Activated CD4-positive, alpha-beta memory T cell treated with anti-CD3 and anti-CD28 coated beads, Interleukin-2, amount 10 ng/mL, durations not matched to agents 7 days and 5 days (primary cell): ENCODE measurements around the gene POMT1. TPM values are rescaled to one million over a fixed set of nuclear protein-coding genes. Genes with fewer than 3 reads are reported as not detected.
"Not testable (repeated sequence)": the region's sequence is repeated elsewhere in the genome, so short reads cannot be mapped to it uniquely, and the experiment has no call there.

Experiments used
- CTCF ChIA-PET: fragments of 350-600 bp; sonication (Branson Sonifier 250); formaldehyde crosslinking; loops from one replicate; lab custom pipeline; 2021; ENCODE audit warnings: antibody characterized with exemption, inconsistent platforms; lab: Charles Lee
- POLR2A ChIA-PET: fragments of 350-600 bp; sonication (Branson Sonifier 250); formaldehyde crosslinking; loops from one replicate; lab custom pipeline; 2021; ENCODE audit warnings: antibody characterized with exemption; lab: Charles Lee
- DNase-seq: peaks from one replicate; pipeline ENCODE4 v3.0.0-alpha.2; 2020
- H3K27ac Mint-ChIP-seq: one replicate; pipeline ENCODE4 v1.8.0; 2021; ENCODE audit warnings: mild to moderate bottlenecking, mixed read lengths
- H3K27me3 Mint-ChIP-seq: one replicate; pipeline ENCODE4 v1.8.0; 2021; ENCODE audit warnings: mixed read lengths
- H3K36me3 Mint-ChIP-seq: one replicate; pipeline ENCODE4 v1.8.0; 2021; ENCODE audit warnings: low read depth, mixed read lengths
- H3K4me1 Mint-ChIP-seq: one replicate; pipeline ENCODE4 v1.8.0; 2021; ENCODE audit warnings: mixed read lengths
- H3K4me3 Mint-ChIP-seq: one replicate; pipeline ENCODE4 v1.8.0; 2021; ENCODE audit warnings: mild to moderate bottlenecking, mixed read lengths
- H3K9me3 Mint-ChIP-seq: one replicate; pipeline ENCODE4 v1.8.0; 2021; ENCODE audit warnings: mixed read lengths
- total RNA-seq, 2 experiments: library from RNA; stranded (reverse); gene quantifications; one replicate each; pipeline ENCODE4 v1.2.3, GENCODE V29; 2021

The POMT1 gene
- total RNA-seq, 2 experiments from 2014 or later = 52.5 to 53.8 TPM

GRCh38 chr9:131470581-131470991 lies 32.1 kb upstream of the POMT1 start:
- H3K27ac Mint-ChIP-seq = no peak overlapping the region
- peaks cover 78% of the 10 kb centered on the region for H3K36me3 Mint-ChIP-seq
- no peaks in the 10 kb centered on the region for H3K4me1 Mint-ChIP-seq
- H3K27me3 Mint-ChIP-seq = no peaks in the 10 kb centered on the region
- no peak for DNase-seq
- H3K9me3 Mint-ChIP-seq = no peaks in the 10 kb centered on the region
- ChIA-PET POLR2A (no interaction called here), CTCF (no interaction called here)
- H3K4me3 Mint-ChIP-seq = no peak overlapping the region

- H3K27me3 Mint-ChIP-seq, H3K9me3 Mint-ChIP-seq, DNase-seq, H3K4me1 Mint-ChIP-seq, POLR2A ChIA-PET, H3K27ac Mint-ChIP-seq, H3K4me3 Mint-ChIP-seq: not testable (repeated sequence)
- peaks cover 69% of the 10 kb centered on the region for H3K36me3 Mint-ChIP-seq
- CTCF ChIA-PET = interaction anchor here (0.7 kb wide), 1 partner anchor 164 kb away, joined by 3 read pairs; no protein-coding TSS in a partner anchor
These were observed 30.6 kb upstream of the POMT1 start for GRCh38 chr9:131472085-131472484.

- Mint-ChIP-seq H3K4me3 (no peak overlapping the region), H3K36me3 (peaks cover 69% of the 10 kb centered on the region), H3K27ac (no peak overlapping the region), H3K9me3 (no peaks in the 10 kb centered on the region), H3K4me1 (no peaks in the 10 kb centered on the region), H3K27me3 (no peaks in the 10 kb centered on the region)
- DNase-seq = no peak
- POLR2A ChIA-PET = no interaction called here
- CTCF ChIA-PET = no interaction called here
These were observed 29.4 kb upstream of the POMT1 start for GRCh38 chr9:131473198-131473885.

- Mint-ChIP-seq H3K4me1 (no peaks in the 10 kb centered on the region), H3K4me3 (no peak overlapping the region), H3K9me3 (no peaks in the 10 kb centered on the region), H3K36me3 (peaks cover 69% of the 10 kb centered on the region), H3K27ac (no peak overlapping the region), H3K27me3 (no peaks in the 10 kb centered on the region)
- ChIA-PET CTCF (interaction anchor here (0.8 kb wide), 2 partner anchors 101 to 124 kb away, joined by 3 read pairs; no protein-coding TSS in a partner anchor), POLR2A (no interaction called here)
- no peak for DNase-seq
These were observed 28.8 kb upstream of the POMT1 start for GRCh38 chr9:131473891-131474290.

- Mint-ChIP-seq H3K9me3 (no peaks in the 10 kb centered on the region), H3K27ac (no peak overlapping the region), H3K4me3 (no peak overlapping the region), H3K36me3 (peaks cover 71% of the 10 kb centered on the region), H3K4me1 (no peaks in the 10 kb centered on the region), H3K27me3 (no peaks in the 10 kb centered on the region)
- ChIA-PET POLR2A (no interaction called here), CTCF (interaction anchor here (0.8 kb wide), 2 partner anchors 102 to 125 kb away, joined by 3 read pairs; no protein-coding TSS in a partner anchor)
- no peak for DNase-seq
These were observed 28.0 kb upstream of the POMT1 start for GRCh38 chr9:131474711-131475110.

GRCh38 chr9:131475111-131475955 lies 27.4 kb upstream of the POMT1 start:
- DNase-seq = no peak
- H3K4me1 Mint-ChIP-seq = no peaks in the 10 kb centered on the region
- H3K4me3 Mint-ChIP-seq = no peak overlapping the region
- CTCF ChIA-PET = no interaction called here
- H3K27ac Mint-ChIP-seq = no peak overlapping the region
- peaks cover 69% of the 10 kb centered on the region for H3K36me3 Mint-ChIP-seq
- no peaks in the 10 kb centered on the region for H3K27me3 Mint-ChIP-seq
- POLR2A ChIA-PET = interaction anchor here (0.9 kb wide), 1 partner anchor 25 kb away, joined by 3 read pairs; no protein-coding TSS in a partner anchor
- no peaks in the 10 kb centered on the region for H3K9me3 Mint-ChIP-seq

- peaks cover 62% of the 10 kb centered on the region for H3K36me3 Mint-ChIP-seq
- H3K27ac Mint-ChIP-seq = no peak overlapping the region
- ChIA-PET CTCF (interaction anchor here (0.5 to 0.8 kb wide), 2 partner anchors 126 to 239 kb away, joined by 3 to 7 read pairs; no protein-coding TSS in a partner anchor), POLR2A (interaction anchor here (0.9 kb wide), 1 partner anchor 25 kb away, joined by 3 read pairs; no protein-coding TSS in a partner anchor)
- H3K27me3 Mint-ChIP-seq = no peaks in the 10 kb centered on the region
- no peak for DNase-seq
- no peak overlapping the region for H3K4me3 Mint-ChIP-seq
- H3K9me3 Mint-ChIP-seq = no peaks in the 10 kb centered on the region
- no peaks in the 10 kb centered on the region for H3K4me1 Mint-ChIP-seq
These were observed 26.6 kb upstream of the POMT1 start for GRCh38 chr9:131475956-131476776.

GRCh38 chr9:131476777-131477345 lies 25.9 kb upstream of the POMT1 start:
- ChIA-PET CTCF (interaction anchor here (0.8 to 1.4 kb wide), 4 partner anchors 15 to 127 kb away, joined by 3 to 8 read pairs (median 8); no protein-coding TSS in a partner anchor), POLR2A (no interaction called here)
- H3K36me3 Mint-ChIP-seq = peaks cover 63% of the 10 kb centered on the region

GRCh38 chr9:131477367-131477766 lies 25.4 kb upstream of the POMT1 start:
- ChIA-PET POLR2A (no interaction called here), CTCF (interaction anchor here (0.7 to 1.4 kb wide), 5 partner anchors 10 to 263 kb away, joined by 3 to 8 read pairs (median 4); no protein-coding TSS in a partner anchor)
- DNase-seq = no peak
- Mint-ChIP-seq H3K4me3 (no peak overlapping the region), H3K9me3 (no peaks in the 10 kb centered on the region), H3K4me1 (no peaks in the 10 kb centered on the region), H3K27me3 (no peaks in the 10 kb centered on the region), H3K27ac (no peak overlapping the region), H3K36me3 (peaks cover 65% of the 10 kb centered on the region)

More at GRCh38 chr9:131476777-131477345, 25.9 kb upstream of the POMT1 start:
- H3K4me3 Mint-ChIP-seq = no peak overlapping the region
- H3K27ac Mint-ChIP-seq = no peak overlapping the region
- H3K9me3 Mint-ChIP-seq = no peaks in the 10 kb centered on the region
- H3K4me1 Mint-ChIP-seq = no peaks in the 10 kb centered on the region
- no peaks in the 10 kb centered on the region for H3K27me3 Mint-ChIP-seq
- DNase-seq = no peak

GRCh38 chr9:131477816-131478419 lies 24.8 kb upstream of the POMT1 start:
- DNase-seq = no peak
- H3K4me1 Mint-ChIP-seq = no peaks in the 10 kb centered on the region
- ChIA-PET POLR2A (no interaction called here), CTCF (interaction anchor here (0.7 to 1.4 kb wide), 6 partner anchors 10 to 264 kb away, joined by 3 to 8 read pairs (median 4); no protein-coding TSS in a partner anchor)
- H3K27ac Mint-ChIP-seq = no peak overlapping the region
- no peaks in the 10 kb centered on the region for H3K27me3 Mint-ChIP-seq
- no peaks in the 10 kb centered on the region for H3K9me3 Mint-ChIP-seq
- H3K4me3 Mint-ChIP-seq = no peak overlapping the region
- H3K36me3 Mint-ChIP-seq = peaks cover 67% of the 10 kb centered on the region

- POLR2A ChIA-PET = no interaction called here
- no peak overlapping the region for H3K27ac Mint-ChIP-seq
- DNase-seq = peak; percentile 59
- CTCF ChIA-PET = interaction anchor here (1.1 to 1.4 kb wide), 6 partner anchors 13 to 264 kb away, joined by 3 to 8 read pairs (median 5); no protein-coding TSS in a partner anchor
- peaks cover 67% of the 10 kb centered on the region for H3K36me3 Mint-ChIP-seq
- no peaks in the 10 kb centered on the region for H3K4me1 Mint-ChIP-seq
- H3K4me3 Mint-ChIP-seq = no peak overlapping the region
- H3K9me3 Mint-ChIP-seq = no peaks in the 10 kb centered on the region
- no peaks in the 10 kb centered on the region for H3K27me3 Mint-ChIP-seq
These were observed 24.3 kb upstream of the POMT1 start for GRCh38 chr9:131478421-131478868.
